Midbrain (tissue), 1 donor: ENCODE data around the gene YKT6.
"Not testable (repeated sequence)": the region's sequence is repeated elsewhere in the genome, so short reads cannot be mapped to it uniquely, and the experiment has no call there.

Source experiments
- DNase-seq: peaks from one replicate; lab custom pipeline; 2025; lab: John Stamatoyannopoulos, UW

YKT6 gene

GRCh38 chr7:44193011-44193802 is 7.6 kb upstream of the YKT6 start:
- no peak for DNase-seq

GRCh38 chr7:44194069-44194468 is 6.7 kb upstream of the YKT6 start:
- no peak for DNase-seq

- no peak for DNase-seq
Observed at GRCh38 chr7:44194562-44195145, 6.1 kb upstream of the YKT6 start.

GRCh38 chr7:44195889-44196288 is 4.9 kb upstream of the YKT6 start:
- DNase-seq = no peak

GRCh38 chr7:44196450-44196872 is 4.3 kb upstream of the YKT6 start:
- peak; percentile 48 for DNase-seq

GRCh38 chr7:44197474-44197873 is 3.3 kb upstream of the YKT6 start:
- no peak for DNase-seq

GRCh38 chr7:44200163-44200562 is 615 bp upstream of the YKT6 start:
- not testable (repeated sequence) for DNase-seq

GRCh38 chr7:44201813-44202212 is 1.0 kb downstream of the YKT6 start:
- DNase-seq = no peak

GRCh38 chr7:44206008-44206407 is 5.2 kb downstream of the YKT6 start:
- no peak for DNase-seq

- DNase-seq = no peak
Observed at GRCh38 chr7:44208085-44208484, 7.3 kb downstream of the YKT6 start.

- DNase-seq = no peak
Observed at GRCh38 chr7:44210107-44210506, 9.3 kb downstream of the YKT6 start.

GRCh38 chr7:44211126-44211675 is 10.4 kb downstream of the YKT6 start:
- no peak for DNase-seq

- peak; percentile 64 for DNase-seq
Observed at GRCh38 chr7:44212018-44212417, 11.2 kb downstream of the YKT6 start.

- no peak for DNase-seq
Observed at GRCh38 chr7:44212581-44213184, 11.9 kb downstream of the YKT6 start.

GRCh38 chr7:44213206-44213876 is 12.6 kb downstream of the YKT6 start:
- DNase-seq = no peak

- no peak for DNase-seq
Observed at GRCh38 chr7:44213877-44214388, 13.2 kb downstream of the YKT6 start.

- no peak for DNase-seq
Observed at GRCh38 chr7:44215531-44215930, 14.8 kb downstream of the YKT6 start.

GRCh38 chr7:44216019-44216418 is 15.2 kb downstream of the YKT6 start:
- no peak for DNase-seq

GRCh38 chr7:44216521-44217222 is 15.9 kb downstream of the YKT6 start:
- DNase-seq = no peak

- no peak for DNase-seq
Observed at GRCh38 chr7:44217223-44217714, 16.5 kb downstream of the YKT6 start.

- no peak for DNase-seq
Observed at GRCh38 chr7:44217852-44218402, 17.1 kb downstream of the YKT6 start.
